ENCODE results near the gene UST.
"Not testable (repeated sequence)": the region's sequence is repeated elsewhere in the genome, so short reads cannot be mapped to it uniquely, and the experiment has no call there.

The UST gene

GRCh38 chr6:148891405-148891783 is 144.6 kb downstream of the UST start:
- in situ Hi-C loops (cut with HindIII; ENCODE audit: low sequenced_read_pairs) = no loop called here

GRCh38 chr6:148892247-148892646 is 145.4 kb downstream of the UST start:
- in situ Hi-C loops (cut with HindIII; ENCODE audit: low sequenced_read_pairs) = no loop called here

GRCh38 chr6:148893073-148893472 is 146.2 kb downstream of the UST start:
- in situ Hi-C loops (cut with HindIII; ENCODE audit: low sequenced_read_pairs) = no loop called here

- in situ Hi-C loops (cut with HindIII; ENCODE audit: low sequenced_read_pairs) = no loop called here
Measured at GRCh38 chr6:148893481-148893880, 146.7 kb downstream of the UST start.

- in situ Hi-C loops (cut with HindIII; ENCODE audit: low sequenced_read_pairs) = no loop called here
Measured at GRCh38 chr6:148898376-148899014, 151.7 kb downstream of the UST start.

- in situ Hi-C loops (cut with HindIII; ENCODE audit: low sequenced_read_pairs) = no loop called here
Measured at GRCh38 chr6:148904896-148905870, 158.4 kb downstream of the UST start.

- in situ Hi-C loops (cut with HindIII; ENCODE audit: low sequenced_read_pairs) = no loop called here
Measured at GRCh38 chr6:148905901-148906300, 159.1 kb downstream of the UST start.

GRCh38 chr6:148906386-148906785 is 159.6 kb downstream of the UST start:
- in situ Hi-C loops (cut with HindIII; ENCODE audit: low sequenced_read_pairs) = no loop called here

GRCh38 chr6:148907573-148907972 is 160.7 kb downstream of the UST start:
- in situ Hi-C loops (cut with HindIII; ENCODE audit: low sequenced_read_pairs) = no loop called here

- in situ Hi-C loops (cut with HindIII; ENCODE audit: low sequenced_read_pairs) = no loop called here
Measured at GRCh38 chr6:148912252-148912651, 165.4 kb downstream of the UST start.

- in situ Hi-C loops (cut with HindIII; ENCODE audit: low sequenced_read_pairs) = no loop called here
Measured at GRCh38 chr6:148915810-148916209, 169.0 kb downstream of the UST start.

GRCh38 chr6:148916485-148916884 is 169.7 kb downstream of the UST start:
- in situ Hi-C loops (cut with HindIII; ENCODE audit: low sequenced_read_pairs) = not testable (repeated sequence)

- in situ Hi-C loops (cut with HindIII; ENCODE audit: low sequenced_read_pairs) = no loop called here
Measured at GRCh38 chr6:148924226-148925012, 177.6 kb downstream of the UST start.

GRCh38 chr6:148925701-148926100 is 178.9 kb downstream of the UST start:
- in situ Hi-C loops (cut with HindIII; ENCODE audit: low sequenced_read_pairs) = no loop called here

GRCh38 chr6:148926478-148926877 is 179.6 kb downstream of the UST start:
- in situ Hi-C loops (cut with HindIII; ENCODE audit: low sequenced_read_pairs) = no loop called here

- in situ Hi-C loops (cut with HindIII; ENCODE audit: low sequenced_read_pairs) = no loop called here
Measured at GRCh38 chr6:148927586-148927985, 180.8 kb downstream of the UST start.

GRCh38 chr6:148928811-148929210 is 182.0 kb downstream of the UST start:
- in situ Hi-C loops (cut with HindIII; ENCODE audit: low sequenced_read_pairs) = no loop called here

GRCh38 chr6:148932208-148932607 is 185.4 kb downstream of the UST start:
- in situ Hi-C loops (cut with HindIII; ENCODE audit: low sequenced_read_pairs) = no loop called here

- in situ Hi-C loops (cut with HindIII; ENCODE audit: low sequenced_read_pairs) = no loop called here
Measured at GRCh38 chr6:148932731-148933130, 185.9 kb downstream of the UST start.

- in situ Hi-C loops (cut with HindIII; ENCODE audit: low sequenced_read_pairs) = no loop called here
Measured at GRCh38 chr6:148934539-148934938, 187.7 kb downstream of the UST start.

GRCh38 chr6:148934961-148935360 is 188.1 kb downstream of the UST start:
- in situ Hi-C loops (cut with HindIII; ENCODE audit: low sequenced_read_pairs) = no loop called here

Measured in DLD1 (cell line).